Liver (tissue), 2 donors: ENCODE measurements around the gene PRKN.

Experiments used
- CTCF ChIP-seq: fragments of 150-350 bp; IDR thresholded peaks from 2 replicates; pipeline ENCODE4 v1.5.1; 2017; ENCODE audit warnings: improper control_type of control experiment, low read depth, low read length; ENCODE audit not compliant: missing input control
- REST ChIP-seq: IDR thresholded peaks from 2 replicates; pipeline ENCODE4 v1.6.1; 2016; ENCODE audit warnings: antibody characterized with exemption, mild to moderate bottlenecking
- YY1 ChIP-seq: IDR thresholded peaks from 2 replicates; pipeline ENCODE4 v1.6.1; 2016; ENCODE audit warnings: antibody characterized with exemption, mild to moderate bottlenecking
- donor health status: healthy.

- no peak for TF ChIP-seq CTCF
- no peak for TF ChIP-seq REST
- no peak for TF ChIP-seq YY1
These were observed 976.9 kb downstream of the PRKN start for GRCh38 chr6:161750686-161751085.
